K562 (cell line): ENCODE data around the gene SOHLH1. TPM values are rescaled to one million over a fixed set of nuclear protein-coding genes. Genes with fewer than 3 reads are reported as not detected.

Experiments
- DEAF1 ChIP-seq: fragments of 450-650 bp; formaldehyde crosslinking; IDR thresholded peaks from 2 replicates; pipeline ENCODE4 v1.4.0; 2020; ENCODE audit warnings: mild to moderate bottlenecking, moderate library complexity
- HEY1 ChIP-seq: fragments of 250-450 bp; sonication (Bioruptor Pico); IDR thresholded peaks from 2 replicates; pipeline ENCODE4 v1.5.0; 2020; ENCODE audit warnings: mild to moderate bottlenecking, moderate library complexity, borderline replicate concordance
- IRF2 ChIP-seq: sonication (generic); formaldehyde crosslinking; IDR thresholded peaks from 2 replicates; pipeline ENCODE4 v1.8.1; 2022; ENCODE audit warnings: mild to moderate bottlenecking, missing genetic modification reagents
- KLF6 ChIP-seq: fragments of 250-450 bp; sonication (Bioruptor Pico); IDR thresholded peaks from 2 replicates; pipeline ENCODE4 v1.4.0; 2020; ENCODE audit warnings: mild to moderate bottlenecking, moderate library complexity, borderline replicate concordance
- MAX ChIP-seq: sonication (generic); formaldehyde crosslinking; IDR thresholded peaks from 2 replicates; pipeline ENCODE4 v1.9.0; 2022; ENCODE audit warnings: mild to moderate bottlenecking, missing genetic modification reagents
- MCM5 ChIP-seq: fragments of 450-650 bp; IDR thresholded peaks from 2 replicates; pipeline ENCODE4 v1.6.1; 2016; ENCODE audit warnings: low read depth
- PYGO2 ChIP-seq: fragments of 450-650 bp; IDR thresholded peaks from 2 replicates; pipeline ENCODE4 v1.6.1; 2016; ENCODE audit warnings: mild to moderate bottlenecking, missing genetic modification characterization, moderate library complexity, missing compliant biosample characterization
- USF2 ChIP-seq: sonication (generic); formaldehyde crosslinking; IDR thresholded peaks from 2 replicates; pipeline ENCODE4 v1.5.0; 2020; ENCODE audit warnings: missing genetic modification reagents
- ZNF124 ChIP-seq: sonication (generic); formaldehyde crosslinking; IDR thresholded peaks from 2 replicates; pipeline ENCODE4 v1.8.1; 2022; ENCODE audit warnings: missing genetic modification reagents
- ZNF280A ChIP-seq: fragments of 450-650 bp; IDR thresholded peaks from 2 replicates; pipeline ENCODE4 v1.6.1; 2018; ENCODE audit warnings: mild to moderate bottlenecking, low read depth; ENCODE audit not compliant: partially characterized antibody
- polyA plus RNA-seq, 8 experiments: library from polyadenylated mRNA; depleted of rRNA in 4 of 8; stranded (reverse) in 5 of 8; unstranded in 3 of 8; fragments of >200 nt; fragmentation: Nextera tagmentation in 2 of 8; fragmentation: Illumina TruSeq in 1 of 8; extraction: Ambion mirVana in 2 of 8; extraction: Trizol in 1 of 8; gene quantifications; 2 replicates each; pipeline versions ENCODE4 v1.2.1 to v1.2.3, GENCODE V29; 2011 to 2014; ENCODE audit warnings: inconsistent platforms in 1 of 8, missing spikeins in 1 of 8
- total RNA-seq, 7 experiments: library from RNA; depleted of rRNA in 6 of 7; stranded (reverse); fragments of >200 nt in 6 of 7; fragmentation: Illumina TruSeq in 2 of 7; extraction: Trizol in 2 of 7; gene quantifications; 2 replicates each; pipeline versions ENCODE4 v1.2.1 to v1.2.3, GENCODE V29; 2011 to 2021; ENCODE audit warnings: low replicate concordance in 1 of 7

Gene SOHLH1
- total and polyA plus RNA-seq, 9 of the 15 experiments (the other 6 are each of a cell fraction or from before 2014, with no cell fraction given): 0.17 to 0.41 (median 0.29) TPM; not detected in 6

- TF ChIP-seq KLF6 (no peak), MAX (CRISPR knock-in tag) (no peak), USF2 (CRISPR knock-in tag) (peak; percentile 83), ZNF124 (no peak), IRF2 (no peak), MCM5 (no peak), DEAF1 (CRISPR knock-in tag) (no peak), PYGO2 (no peak), ZNF280A (no peak), HEY1 (CRISPR knock-in tag) (no peak)
These were observed at the start of gene SOHLH1 (continued) for GRCh38 chr9:135699440-135699839.
